GM10248 (cell line): ENCODE measurements around the gene CYP24A1.

Source experiments
- CTCF ChIA-PET: fragments of 300-600 bp; sonication (Branson Sonifier 250); formaldehyde crosslinking; extraction: SDS; loops from one replicate; lab custom pipeline; 2021; ENCODE audit warnings: antibody characterized with exemption; lab: Yijun Ruan, JAX
- POLR2A ChIA-PET: fragments of 350-650 bp; sonication (Branson Sonifier 250); formaldehyde crosslinking; extraction: SDS; loops from one replicate; lab custom pipeline; 2020; ENCODE audit warnings: antibody characterized with exemption; lab: Yijun Ruan, JAX
- DNase-seq: peaks from one replicate; pipeline ENCODE4 v3.0.0; 2012; ENCODE audit errors: extremely low spot score
- CTCF ChIP-seq: IDR thresholded peaks from 2 replicates; pipeline ENCODE4 v1.5.1; 2012; ENCODE audit warnings: mild to moderate bottlenecking, low read depth; ENCODE audit errors: extremely low read depth, missing control alignments, control extremely low read depth

CYP24A1 gene

GRCh38 chr20:54172856-54173652 is 732 bp downstream of the CYP24A1 start:
- no peak for TF ChIP-seq CTCF
- ChIA-PET POLR2A (no interaction called here), CTCF (no interaction called here)

GRCh38 chr20:54172532-54172855 is 1.3 kb downstream of the CYP24A1 start:
- no peak for DNase-seq
- TF ChIP-seq CTCF, result no peak
- POLR2A ChIA-PET, result no interaction called here
- CTCF ChIA-PET, result no interaction called here

More at GRCh38 chr20:54172856-54173652, 732 bp downstream of the CYP24A1 start:
- no peak for DNase-seq

GRCh38 chr20:54170963-54171362 is 2.8 kb downstream of the CYP24A1 start:
- ChIA-PET POLR2A (no interaction called here), CTCF (interaction anchor here (0.6 to 1.4 kb wide), 3 partner anchors 10 to 727 kb away, joined by 3 to 4 read pairs (median 3); no protein-coding TSS in a partner anchor)
- DNase-seq, result no peak
- TF ChIP-seq CTCF, result no peak

- no peak for DNase-seq
- CTCF ChIA-PET, result interaction anchor here (0.9 to 1.2 kb wide), 5 partner anchors 9 to 61 kb away, joined by 3 to 4 read pairs (median 3); no protein-coding TSS in a partner anchor
- POLR2A ChIA-PET, result interaction anchor here (0.5 kb wide), 1 partner anchor 92 kb away, joined by 4 read pairs; no protein-coding TSS in a partner anchor
- TF ChIP-seq CTCF, result no peak
Observed at GRCh38 chr20:54170026-54170471, 3.7 kb downstream of the CYP24A1 start.

- ChIA-PET POLR2A (interaction anchor here (0.5 kb wide), 1 partner anchor 91 kb away, joined by 4 read pairs; no protein-coding TSS in a partner anchor), CTCF (interaction anchor here (0.9 to 1.6 kb wide), 6 partner anchors 9 to 583 kb away, joined by 3 to 4 read pairs (median 3); no protein-coding TSS in a partner anchor)
- no peak for DNase-seq
- no peak for TF ChIP-seq CTCF
Observed at GRCh38 chr20:54168961-54169862, 4.6 kb downstream of the CYP24A1 start.
